Stomach (tissue), 9 donors: ENCODE measurements around the gene GRK3. TPM values are rescaled to one million over a fixed set of nuclear protein-coding genes. Genes with fewer than 3 reads are reported as not detected.
A peak's percentile ranks its signal among the peaks of the same experiment; 100 is the strongest.
"Not testable (repeated sequence)": the region's sequence is repeated elsewhere in the genome, so short reads cannot be mapped to it uniquely, and the experiment has no call there.

Experiments
- DNase-seq, 2 donors: peaks; one replicate each; pipeline versions ENCODE4 v3.0.0 to v3.0.0-alpha.2; 2013 to 2019
- H3K27ac ChIP-seq, 5 donors: fragments of 200-600 bp in 4 of 5; sonication (generic) in 4 of 5; one replicate each; pipeline ENCODE4 v1.5.1; 2013 to 2019; ENCODE audit warnings: mild to moderate bottlenecking in 1 of 5, moderate library complexity in 1 of 5
- H3K27me3 ChIP-seq, 3 donors: fragments of 200-600 bp; sonication (generic); one replicate each; pipeline ENCODE4 v1.5.1; 2017 to 2019; ENCODE audit warnings: mixed run types in 1 of 3
- H3K36me3 ChIP-seq, 4 donors: fragments of 200-600 bp; sonication (generic); 1 replicate in 3 of 4; 2 replicates in 1 of 4; pipeline ENCODE4 v1.5.1; 2016 to 2019
- H3K4me1 ChIP-seq, 4 donors: fragments of 200-600 bp; sonication (generic); one replicate each; pipeline ENCODE4 v1.5.1; 2016 to 2019
- H3K4me3 ChIP-seq, 4 donors: fragments of 200-600 bp; sonication (generic) in 3 of 4; one replicate each; pipeline ENCODE4 v1.5.1; 2016 to 2019; ENCODE audit warnings: mild to moderate bottlenecking in 1 of 4
- H3K9me3 ChIP-seq, 4 donors: fragments of 200-600 bp; sonication (generic); one replicate each; pipeline ENCODE4 v1.5.1; 2016 to 2019
- CTCF ChIP-seq, 7 experiments: fragments of 450-650 bp in 4 of 7; fragments of 200-600 bp in 3 of 7; sonication (generic) in 3 of 7; IDR thresholded peaks; one replicate each; pipeline ENCODE4 v1.5.1; 2016 to 2019; ENCODE audit warnings: antibody characterized with exemption in 7 of 7, control low read depth in 2 of 7, mild to moderate bottlenecking in 1 of 7
- EP300 ChIP-seq: sonication (generic); formaldehyde crosslinking; IDR thresholded peaks from one replicate; pipeline ENCODE4 v1.6.1; 2017; ENCODE audit warnings: antibody characterized with exemption
- POLR2A ChIP-seq, 4 donors: fragments of 450-650 bp; IDR thresholded peaks; one replicate each; pipeline ENCODE4 v1.6.1; 2016; ENCODE audit warnings: antibody characterized with exemption in 4 of 4, control low read depth in 2 of 4, mild to moderate bottlenecking in 1 of 4, moderate library complexity in 1 of 4
- POLR2AphosphoS5 ChIP-seq, 3 donors: sonication (generic); formaldehyde crosslinking; IDR thresholded peaks; one replicate each; pipeline ENCODE4 v1.6.1; 2016; ENCODE audit warnings: antibody characterized with exemption in 3 of 3
- WGBS, 5 donors: extraction: QIAGEN DNeasy Blood & Tissue Kit in 3 of 5; methylation state at CpG; one replicate each; pipeline versions ENCODE4 v1.1.5 to v1.1.7; 2013 to 2018; 5-methylcytosine and 5-hydroxymethylcytosine counted together
- intact Hi-C: fragments of 100-400 bp; cut with DNase I; formaldehyde crosslinking; loops from one replicate; pipeline ENCODE4 v1.15.1; 2023; ENCODE audit warnings: low total_unique reads
- polyA plus RNA-seq, 3 donors: library from polyadenylated mRNA; stranded (reverse); fragments of 200-250 nt; gene quantifications; one replicate each; pipeline ENCODE4 v1.2.3, GENCODE V29; 2013
- total RNA-seq, 5 donors: library from RNA; depleted of rRNA; stranded (reverse); fragments of >200 nt; gene quantifications; one replicate each; pipeline versions ENCODE4 v1.1.0 to v1.2.3, GENCODE V29; 2014 to 2016
- donor health status: healthy with polysubstance abuse.
- donor health status: Bipolar disorder and iron deficiency.
- donor health status: healthy.

GRK3 gene
- total and polyA plus RNA-seq, 8 donors, result 0.87 to 29.5 (median 4.1) TPM

- H3K4me3 ChIP-seq, result no peak overlapping the region
- peaks cover 0 to 38% (median 5%) of the 10 kb centered on the region in 3 donors for H3K27me3 ChIP-seq
- H3K9me3 ChIP-seq, result no peaks in the 10 kb centered on the region
- no peak for DNase-seq
- 45 to 77% (median 69%) methylated on average over 1 of the region's 1 CpG for WGBS, 5 donors
- no peaks in the 10 kb centered on the region for H3K36me3 ChIP-seq
- intact Hi-C loops, result no loop called here
- H3K4me1 ChIP-seq, result peaks cover 16 to 36% (median 24%) of the 10 kb centered on the region in 4 donors
- H3K27ac ChIP-seq, result peak overlapping the region in 2 of 5 donors; percentile 7 to 16
- TF ChIP-seq POLR2A (IDR thresholded peaks at IDR 0.05) (no peak), POLR2AphosphoS5 (IDR thresholded peaks at IDR 0.05) (no peak), CTCF (IDR thresholded peaks at IDR 0.05) (no peak), EP300 (no peak)
Observed at GRCh38 chr22:25567251-25567675, 2.8 kb downstream of the GRK3 start.

- H3K4me1 ChIP-seq, result peaks cover 16 to 36% (median 24%) of the 10 kb centered on the region in 4 donors
- H3K9me3 ChIP-seq, DNase-seq, H3K36me3 ChIP-seq, H3K4me3 ChIP-seq, H3K27ac ChIP-seq, intact Hi-C loops: not testable (repeated sequence)
- peaks cover 0 to 38% (median 5%) of the 10 kb centered on the region in 3 donors for H3K27me3 ChIP-seq
- WGBS, 5 donors, result 82 to 90% (median 86%) methylated on average over 2 of the region's 2 CpGs
Observed at GRCh38 chr22:25568066-25568465, 3.6 kb downstream of the GRK3 start.

- H3K36me3 ChIP-seq, result no peaks in the 10 kb centered on the region
- no peak for DNase-seq
- H3K27ac ChIP-seq, result no peak overlapping the region
- WGBS, 5 donors, result 74 to 86% (median 85%) methylated on average over 9 of the region's 9 CpGs
- H3K4me1 ChIP-seq, result peaks cover 6 to 25% (median 16%) of the 10 kb centered on the region in 4 donors
- H3K4me3 ChIP-seq, result no peak overlapping the region
- intact Hi-C loops, result no loop called here
- no peak for TF ChIP-seq POLR2A (IDR thresholded peaks at IDR 0.05)
- TF ChIP-seq EP300, result no peak
- TF ChIP-seq CTCF (IDR thresholded peaks at IDR 0.05), result no peak
- TF ChIP-seq POLR2AphosphoS5 (IDR thresholded peaks at IDR 0.05), result no peak
- no peaks in the 10 kb centered on the region for H3K9me3 ChIP-seq
- H3K27me3 ChIP-seq, result peaks cover 0 to 35% (median 5%) of the 10 kb centered on the region in 3 donors
Observed at GRCh38 chr22:25569361-25569760, 4.9 kb downstream of the GRK3 start.

- Histone ChIP-seq H3K9me3 (no peaks in the 10 kb centered on the region), H3K36me3 (no peaks in the 10 kb centered on the region), H3K4me3 (no peak overlapping the region), H3K27me3 (peaks cover 0 to 31% (median 4%) of the 10 kb centered on the region in 3 donors), H3K27ac (no peak overlapping the region), H3K4me1 (peaks cover 6 to 22% (median 13%) of the 10 kb centered on the region in 4 donors)
- 87 to 94% (median 92%) methylated on average over 10 of the region's 10 CpGs for WGBS, 5 donors
- intact Hi-C loops, result no loop called here
- no peak for DNase-seq
- TF ChIP-seq EP300, result no peak
- no peak for TF ChIP-seq CTCF (IDR thresholded peaks at IDR 0.05)
- TF ChIP-seq POLR2AphosphoS5 (IDR thresholded peaks at IDR 0.05), result no peak
- TF ChIP-seq POLR2A (IDR thresholded peaks at IDR 0.05), result no peak
Observed at GRCh38 chr22:25569983-25570382, 5.5 kb downstream of the GRK3 start.

- DNase-seq, result no peak
- H3K36me3 ChIP-seq, result no peaks in the 10 kb centered on the region
- no peaks in the 10 kb centered on the region for H3K9me3 ChIP-seq
- no peak overlapping the region for H3K4me3 ChIP-seq
- 69 to 92% (median 87%) methylated on average over 2 of the region's 2 CpGs for WGBS, 5 donors
- peaks cover 0 to 26% (median 0%) of the 10 kb centered on the region in 3 donors for H3K27me3 ChIP-seq
- H3K4me1 ChIP-seq, result peaks cover 2 to 17% (median 8%) of the 10 kb centered on the region in 4 donors
- intact Hi-C loops, result no loop called here
- TF ChIP-seq POLR2A (IDR thresholded peaks at IDR 0.05) (no peak), CTCF (IDR thresholded peaks at IDR 0.05) (no peak), POLR2AphosphoS5 (IDR thresholded peaks at IDR 0.05) (no peak), EP300 (no peak)
- H3K27ac ChIP-seq, result no peak overlapping the region
Observed at GRCh38 chr22:25570486-25570885, 6.0 kb downstream of the GRK3 start.

GRCh38 chr22:25571969-25572707, 7.7 kb downstream of the GRK3 start:
- H3K4me3 ChIP-seq, H3K4me1 ChIP-seq, H3K36me3 ChIP-seq, intact Hi-C loops, H3K27ac ChIP-seq, DNase-seq, H3K9me3 ChIP-seq: not testable (repeated sequence)
- H3K27me3 ChIP-seq, result peaks cover 0 to 12% (median 0%) of the 10 kb centered on the region in 3 donors
- 87 to 95% (median 93%) methylated on average over 8 of the region's 8 CpGs for WGBS, 5 donors
